ENCODE measurements around the gene PDLIM4. TPM values are rescaled to one million over a fixed set of nuclear protein-coding genes. Genes with fewer than 3 reads are reported as not detected.

The PDLIM4 gene
- polyA plus RNA-seq, 1 donor (not counting 4 experiments of a cell fraction or from before 2014, with no cell fraction given) = 38.3 TPM

GRCh38 chr5:132235340-132235739 is 22.2 kb upstream of the PDLIM4 start:
- H3K79me2 ChIP-seq (ENCODE audit: control insufficient read depth, insufficient read depth, low read length) = no peaks in the 10 kb centered on the region
- H3K4me2 ChIP-seq (ENCODE audit: control insufficient read depth, extremely low read depth, insufficient read depth, low read depth, low read length) = no peak overlapping the region
- no peak overlapping the region for H2AFZ ChIP-seq (ENCODE audit: control insufficient read depth, low read length)
- no peak for FAIRE-seq
- no peaks in the 10 kb centered on the region for H3K9me1 ChIP-seq (ENCODE audit: control insufficient read depth, extremely low read depth, insufficient read depth, low read length)
- no peaks in the 10 kb centered on the region for H3K36me3 ChIP-seq (ENCODE audit: control insufficient read depth in 2 of 2, extremely low read depth in 1 of 2, insufficient read depth in 2 of 2, low read length in 2 of 2)
- dilution Hi-C loops (cut with MboI; ENCODE audit: extremely low pct_ligation_motif_present, low sequenced_read_pairs) = no loop called here
- H3K4me3 ChIP-seq (ENCODE audit: control insufficient read depth in 2 of 3, extremely low read depth in 1 of 3, insufficient read depth in 2 of 3, low read depth in 1 of 3, low read length in 3 of 3) = no peak overlapping the region
- DNase-seq (ENCODE audit: low read depth, low spot score) = no peak
- no peaks in the 10 kb centered on the region for H3K9me3 ChIP-seq (ENCODE audit: control insufficient read depth, low read depth, low read length)
- no peak for TF ChIP-seq EZH2 (IDR thresholded peaks at IDR 0.05; ENCODE audit: low read length)
- no peak for TF ChIP-seq CTCF (optimal IDR thresholded peaks at IDR 0.05 in 1 of 3, IDR thresholded peaks at IDR 0.05 in 1 of 3, conservative IDR thresholded peaks at IDR 0.05 in 1 of 3; ENCODE audit: extremely low read depth in 1 of 3, insufficient read depth in 2 of 3, low read length in 3 of 3)
- H3K4me1 ChIP-seq (ENCODE audit: control insufficient read depth, extremely low read depth, insufficient read depth, low read length) = peaks cover 12% of the 10 kb centered on the region
- no peak overlapping the region for H3K9ac ChIP-seq (ENCODE audit: control insufficient read depth, extremely low read depth, insufficient read depth, low read length)
- no peaks in the 10 kb centered on the region for H4K20me1 ChIP-seq (ENCODE audit: control insufficient read depth, extremely low read depth, insufficient read depth, low read length)
- H3K27me3 ChIP-seq (ENCODE audit: control insufficient read depth, extremely low read depth, insufficient read depth, low read length) = no peaks in the 10 kb centered on the region
- no peak overlapping the region for H3K27ac ChIP-seq (ENCODE audit: control insufficient read depth, insufficient read depth, low read length)

GRCh38 chr5:132237141-132237540 is 20.4 kb upstream of the PDLIM4 start:
- TF ChIP-seq CTCF (optimal IDR thresholded peaks at IDR 0.05 in 1 of 3, IDR thresholded peaks at IDR 0.05 in 1 of 3, conservative IDR thresholded peaks at IDR 0.05 in 1 of 3; ENCODE audit: extremely low read depth in 1 of 3, insufficient read depth in 2 of 3, low read length in 3 of 3) = peak in 1 of 3 experiments; percentile 12
- TF ChIP-seq EZH2 (IDR thresholded peaks at IDR 0.05; ENCODE audit: low read length) = no peak
- Histone ChIP-seq H3K36me3 (ENCODE audit: control insufficient read depth in 2 of 2, extremely low read depth in 1 of 2, insufficient read depth in 2 of 2, low read length in 2 of 2) (no peaks in the 10 kb centered on the region), H3K79me2 (ENCODE audit: control insufficient read depth, insufficient read depth, low read length) (no peaks in the 10 kb centered on the region), H2AFZ (ENCODE audit: control insufficient read depth, low read length) (no peak overlapping the region), H4K20me1 (ENCODE audit: control insufficient read depth, extremely low read depth, insufficient read depth, low read length) (no peaks in the 10 kb centered on the region), H3K4me3 (ENCODE audit: control insufficient read depth in 2 of 3, extremely low read depth in 1 of 3, insufficient read depth in 2 of 3, low read depth in 1 of 3, low read length in 3 of 3) (no peak overlapping the region), H3K27ac (ENCODE audit: control insufficient read depth, insufficient read depth, low read length) (no peak overlapping the region), H3K4me2 (ENCODE audit: control insufficient read depth, extremely low read depth, insufficient read depth, low read depth, low read length) (no peak overlapping the region), H3K27me3 (ENCODE audit: control insufficient read depth, extremely low read depth, insufficient read depth, low read length) (no peaks in the 10 kb centered on the region), H3K9ac (ENCODE audit: control insufficient read depth, extremely low read depth, insufficient read depth, low read length) (no peak overlapping the region), H3K9me3 (ENCODE audit: control insufficient read depth, low read depth, low read length) (no peaks in the 10 kb centered on the region), H3K9me1 (ENCODE audit: control insufficient read depth, extremely low read depth, insufficient read depth, low read length) (no peaks in the 10 kb centered on the region), H3K4me1 (ENCODE audit: control insufficient read depth, extremely low read depth, insufficient read depth, low read length) (peaks cover 12% of the 10 kb centered on the region)
- FAIRE-seq (no peak), DNase-seq (ENCODE audit: low read depth, low spot score) (no peak)
- dilution Hi-C loops (cut with MboI; ENCODE audit: extremely low pct_ligation_motif_present, low sequenced_read_pairs) = no loop called here

Measured in keratinocyte (primary cell).